ENCODE data around the gene FIGLA. TPM values are rescaled to one million over a fixed set of nuclear protein-coding genes. Genes with fewer than 3 reads are reported as not detected.

The FIGLA gene
- total and polyA plus RNA-seq, 2 of the 8 experiments (the other 6 are each of a cell fraction or from before 2014, with no cell fraction given): not detected

- no peak overlapping the region for H3K9ac ChIP-seq (replicated peaks in 1 of 4; ENCODE audit: extremely low read depth in 1 of 4, low read depth in 3 of 4, low read length in 3 of 4)
- H3K27ac ChIP-seq (ENCODE audit: low read depth, low read length): no peak overlapping the region
- H4K5ac ChIP-seq (ENCODE audit: insufficient read length, low read depth, low read length): no peak overlapping the region
- H2AFZ ChIP-seq (ENCODE audit: low read length): no peak overlapping the region
- H3K79me1 ChIP-seq (ENCODE audit: low read depth, low read length): no peaks in the 10 kb centered on the region
- H3K56ac ChIP-seq (replicated peaks; ENCODE audit: insufficient read length, low read depth, low read length): no peak overlapping the region
- H3K18ac ChIP-seq (ENCODE audit: extremely low read depth, low read length): no peak overlapping the region
- H3K14ac ChIP-seq (ENCODE audit: insufficient read length): no peak overlapping the region
- H3K23me2 ChIP-seq (ENCODE audit: low read depth, low read length): no peaks in the 10 kb centered on the region
- H3K79me2 ChIP-seq (ENCODE audit: control insufficient read depth in 1 of 2, insufficient read depth in 2 of 2, low read length in 2 of 2): no peaks in the 10 kb centered on the region
- H3K27me3 ChIP-seq (replicated peaks in 1 of 4; ENCODE audit: control insufficient read depth in 3 of 4, extremely low read depth in 1 of 4, insufficient read depth in 3 of 4, low read length in 3 of 4): no peaks in the 10 kb centered on the region; a peak in 3 of 7 replicates
- POLR2A ChIA-PET (ENCODE audit: partially characterized antibody): no interaction called here
- H3K4me1 ChIP-seq (replicated peaks in 1 of 4; ENCODE audit: control insufficient read depth in 3 of 4, insufficient read depth in 4 of 4, low read length in 3 of 4): no peaks in the 10 kb centered on the region
- no peak overlapping the region for H3K4ac ChIP-seq (replicated peaks; ENCODE audit: insufficient read length, low read depth, low read length)
- no peak overlapping the region for H3K4me3 ChIP-seq (ENCODE audit: extremely low read depth in 1 of 4, insufficient read depth in 2 of 4, low read depth in 3 of 4, low read length in 4 of 4)
- H4K91ac ChIP-seq (replicated peaks; ENCODE audit: insufficient read length, low read length): no peak overlapping the region
- H4K20me1 ChIP-seq (replicated peaks in 1 of 2; ENCODE audit: control insufficient read depth in 1 of 2, insufficient read depth in 2 of 2, low read length in 2 of 2): no peaks in the 10 kb centered on the region
- no peak overlapping the region for H2BK15ac ChIP-seq (ENCODE audit: low read length)
- FAIRE-seq (no peak), DNase-seq (ENCODE audit: low read depth in 1 of 2, low spot score in 2 of 2) (no peak)
- no peak overlapping the region for H2AK5ac ChIP-seq (ENCODE audit: low read depth, low read length)
- no peak overlapping the region for H2BK20ac ChIP-seq (ENCODE audit: low read length)
- no peak overlapping the region for H2BK120ac ChIP-seq (replicated peaks; ENCODE audit: low read depth, low read length)
- no peak overlapping the region for H4K8ac ChIP-seq (ENCODE audit: extremely low read depth, insufficient read depth, low read length)
- WGBS, 2 experiments (ENCODE audit: extremely low coverage in 1 of 2, insufficient coverage in 1 of 2, insufficient read length in 1 of 2, insufficient replicate concordance in 2 of 2, low coverage in 1 of 2, low lambda C conversion rate in 2 of 2, missing lambda C conversion rate in 1 of 2): 87% methylated on average over 2 of the region's 2 CpGs; no CpG with 5 or more reads in 1 of the 2 experiments
- no peak overlapping the region for H2BK5ac ChIP-seq (ENCODE audit: low read depth, low read length)
- no peaks in the 10 kb centered on the region for H3K9me3 ChIP-seq (ENCODE audit: insufficient read depth in 2 of 2, low read depth in 1 of 2, low read length in 1 of 2)
- no peak overlapping the region for H3K4me2 ChIP-seq (ENCODE audit: insufficient read depth in 1 of 2, low read depth in 2 of 2, low read length in 2 of 2)
- H3K36me3 ChIP-seq (ENCODE audit: control insufficient read depth in 2 of 4, insufficient read depth in 4 of 4, low read length in 3 of 4): no peaks in the 10 kb centered on the region
- H2BK12ac ChIP-seq (ENCODE audit: low read depth, low read length): no peak overlapping the region
- no peak overlapping the region for H3K23ac ChIP-seq (ENCODE audit: insufficient read length)
- CTCF ChIA-PET (ENCODE audit: partially characterized antibody): interaction anchor here (1.0 to 2.4 kb wide), 3 partner anchors 12 to 91 kb away, joined by 3 to 6 read pairs (median 4); partner anchors contain the start of gene FIGLA
- TF ChIP-seq MAFK (IDR thresholded peaks at IDR 0.05; ENCODE audit: low read depth, low read length) (0 out of 2 replicates have a peak, but pooled peaks have one; percentile 21), POU5F1 (IDR thresholded peaks at IDR 0.05; ENCODE audit: low read depth, low read length) (no peak), RAD21 (IDR thresholded peaks at IDR 0.05 in 1 of 2, conservative IDR thresholded peaks at IDR 0.05 in 1 of 2; ENCODE audit: low read depth in 2 of 2, low read length in 2 of 2) (no peak)
Observed at GRCh38 chr2:70777450-70777849, 13.0 kb downstream of the FIGLA start.
